Fibroblast of villous mesenchyme (primary cell): Measurements from ENCODE around the gene TCERG1L. TPM values are rescaled to one million over a fixed set of nuclear protein-coding genes. Genes with fewer than 3 reads are reported as not detected.

Experiments
- DNase-seq: peaks from one replicate; pipeline ENCODE4 v3.0.0-alpha.2; 2010; ENCODE audit warnings: low read depth
- H3K4me3 ChIP-seq: 2 replicates; pipeline ENCODE4 v1.5.1; 2011; ENCODE audit warnings: low read depth, mild to moderate bottlenecking, low read length
- total RNA-seq: library from RNA; depleted of rRNA; stranded (reverse); fragments of >200 nt; gene quantifications from 2 replicates; pipeline ENCODE4 v1.2.3, GENCODE V29; 2012
- TF ChIP-seq, protein P1 (sequence below): IDR thresholded peaks from 2 replicates; pipeline ENCODE4 v1.5.1; 2012; ENCODE audit warnings: low read depth, mild to moderate bottlenecking, low read length; ENCODE audit not compliant: insufficient read depth

Gene TCERG1L
- total RNA-seq, 1 donor = not detected

DNA sequence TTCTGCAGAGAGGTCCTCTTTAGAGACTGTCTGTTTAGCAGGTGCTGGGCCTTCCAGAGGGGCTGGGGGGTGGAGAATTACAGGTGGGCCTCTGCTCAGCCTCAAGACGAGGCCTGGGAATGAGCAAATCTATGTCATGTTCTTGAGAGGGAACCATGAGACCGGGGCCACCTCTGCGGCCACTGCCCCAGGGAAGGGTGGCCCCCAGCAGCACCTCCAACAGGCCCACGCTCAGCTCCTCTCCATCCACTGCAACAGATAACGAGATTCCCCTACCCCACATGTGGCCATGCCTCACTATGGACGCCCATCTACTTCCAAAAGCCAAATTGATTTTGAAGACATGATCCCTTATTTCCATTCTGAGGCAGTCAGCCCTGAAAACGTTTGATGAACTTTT, 176.9 kb downstream of the TCERG1L start:
- DNase-seq = no peak
- H3K4me3 ChIP-seq = no peak overlapping the region
- TF ChIP-seq, protein P1, sequence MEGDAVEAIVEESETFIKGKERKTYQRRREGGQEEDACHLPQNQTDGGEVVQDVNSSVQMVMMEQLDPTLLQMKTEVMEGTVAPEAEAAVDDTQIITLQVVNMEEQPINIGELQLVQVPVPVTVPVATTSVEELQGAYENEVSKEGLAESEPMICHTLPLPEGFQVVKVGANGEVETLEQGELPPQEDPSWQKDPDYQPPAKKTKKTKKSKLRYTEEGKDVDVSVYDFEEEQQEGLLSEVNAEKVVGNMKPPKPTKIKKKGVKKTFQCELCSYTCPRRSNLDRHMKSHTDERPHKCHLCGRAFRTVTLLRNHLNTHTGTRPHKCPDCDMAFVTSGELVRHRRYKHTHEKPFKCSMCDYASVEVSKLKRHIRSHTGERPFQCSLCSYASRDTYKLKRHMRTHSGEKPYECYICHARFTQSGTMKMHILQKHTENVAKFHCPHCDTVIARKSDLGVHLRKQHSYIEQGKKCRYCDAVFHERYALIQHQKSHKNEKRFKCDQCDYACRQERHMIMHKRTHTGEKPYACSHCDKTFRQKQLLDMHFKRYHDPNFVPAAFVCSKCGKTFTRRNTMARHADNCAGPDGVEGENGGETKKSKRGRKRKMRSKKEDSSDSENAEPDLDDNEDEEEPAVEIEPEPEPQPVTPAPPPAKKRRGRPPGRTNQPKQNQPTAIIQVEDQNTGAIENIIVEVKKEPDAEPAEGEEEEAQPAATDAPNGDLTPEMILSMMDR = no peak

DNA sequence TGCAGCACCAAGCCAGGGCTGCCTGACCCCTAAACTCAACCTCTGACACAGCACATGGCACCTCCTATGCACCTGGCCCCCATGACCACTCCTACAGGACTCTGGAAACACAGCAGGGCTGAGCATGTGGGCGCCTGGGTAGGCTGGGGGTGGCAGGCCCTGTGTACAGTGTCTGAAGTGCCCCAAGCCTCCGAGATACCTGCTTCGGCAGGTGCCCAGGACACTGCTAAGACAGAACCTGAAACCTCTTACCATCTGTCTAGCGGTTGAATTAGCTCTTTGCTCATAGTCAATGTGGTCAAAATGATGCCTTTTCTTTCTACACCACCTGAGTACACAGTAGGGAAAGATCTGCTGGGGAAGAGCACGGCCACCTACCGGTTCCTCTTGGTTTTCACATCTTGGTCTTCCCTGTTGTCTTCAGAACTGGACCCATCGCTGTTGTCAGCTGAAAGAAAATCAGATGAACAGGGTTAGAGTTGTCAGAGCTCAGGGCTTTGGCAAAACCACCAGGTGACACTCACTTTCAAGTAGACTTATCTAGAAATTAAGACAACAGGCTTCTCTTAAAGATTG, 177.4 kb downstream of the TCERG1L start:
- DNase-seq = no peak
- H3K4me3 ChIP-seq = no peak overlapping the region
- TF ChIP-seq, protein P1 = no peak

DNA sequence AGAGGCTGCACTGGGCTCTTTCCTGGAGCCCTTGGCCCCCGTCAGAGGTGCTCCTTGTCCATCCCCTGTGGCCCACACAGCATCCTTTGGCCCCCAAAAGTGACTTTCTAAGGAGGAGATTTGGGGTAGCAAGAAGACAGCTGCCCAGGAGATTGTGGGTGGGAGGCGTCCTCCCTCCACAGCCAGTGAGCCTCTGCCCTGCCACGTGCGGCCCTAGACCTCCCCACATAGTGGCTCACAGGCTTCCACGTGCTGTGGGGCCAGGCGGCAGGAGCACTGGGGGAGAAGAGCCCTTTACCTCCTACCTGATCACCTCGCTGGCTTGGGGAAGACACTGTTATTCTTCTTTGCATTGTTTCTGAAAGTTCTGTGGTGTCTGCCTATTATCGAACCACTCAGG, 178.8 kb downstream of the TCERG1L start:
- no peak overlapping the region for H3K4me3 ChIP-seq
- DNase-seq = no peak
- TF ChIP-seq, protein P1 = no peak

DNA sequence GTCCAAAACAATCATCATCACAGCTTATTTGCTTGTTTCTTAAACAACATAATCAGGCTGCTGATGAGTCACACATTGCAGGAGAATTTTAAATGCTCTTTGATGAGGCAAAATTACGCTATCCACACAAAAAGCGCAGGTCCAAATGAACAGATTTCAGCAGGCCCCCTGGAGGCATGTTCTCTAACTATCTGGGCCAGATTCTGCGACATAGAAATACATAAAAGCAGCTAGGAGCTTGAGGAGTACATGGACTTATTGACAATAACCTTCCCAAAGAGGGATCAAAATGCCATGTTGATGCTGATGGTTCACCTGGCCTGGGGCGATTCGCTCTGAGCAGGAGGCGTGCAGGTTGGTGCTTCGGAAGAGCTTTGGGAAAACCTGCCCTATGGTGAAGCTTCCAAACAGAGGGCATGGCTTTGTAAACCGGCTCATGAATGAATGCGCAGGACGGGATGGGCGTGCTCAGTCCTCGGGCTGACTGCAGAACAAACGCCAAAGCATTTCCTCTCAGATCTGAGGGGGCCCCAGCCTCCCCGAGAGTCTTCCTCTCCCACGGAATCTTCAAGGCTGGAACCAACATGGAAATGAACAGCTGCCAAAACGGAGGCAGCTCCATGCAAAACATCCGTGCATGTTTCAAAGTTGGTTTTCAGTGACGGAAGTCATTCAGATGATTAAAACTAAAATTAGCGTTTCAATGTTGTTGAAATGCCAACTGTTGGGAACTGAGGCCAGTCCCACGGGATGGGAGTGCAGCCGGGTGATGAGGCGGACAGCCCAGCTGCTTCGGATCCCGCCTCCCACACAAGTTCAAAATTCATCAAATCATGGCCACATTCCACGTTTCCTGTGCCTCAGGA, 179.6 kb downstream of the TCERG1L start:
- DNase-seq = no peak
- TF ChIP-seq, protein P1 = no peak
- H3K4me3 ChIP-seq = no peak overlapping the region

DNA sequence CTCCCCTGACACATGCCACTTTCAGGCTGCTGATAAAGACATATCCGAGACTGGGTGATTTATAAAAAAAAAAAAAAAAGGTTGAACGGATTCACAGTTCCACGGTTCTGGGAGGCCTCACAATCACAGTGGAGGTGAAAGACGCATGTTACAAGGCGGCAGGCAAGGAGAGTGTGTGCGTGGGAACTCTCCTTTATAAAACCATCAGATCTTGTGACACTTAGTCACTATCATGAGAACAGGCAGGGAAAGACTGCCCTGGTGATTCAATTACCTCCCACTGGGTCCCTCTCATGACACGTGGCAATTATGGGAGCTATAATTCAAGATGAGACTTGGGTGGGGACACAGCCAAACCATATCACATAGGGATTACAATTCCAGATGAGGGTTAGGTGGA, 181.5 kb downstream of the TCERG1L start:
- no peak overlapping the region for H3K4me3 ChIP-seq
- TF ChIP-seq, protein P1 = no peak
- DNase-seq = no peak

DNA sequence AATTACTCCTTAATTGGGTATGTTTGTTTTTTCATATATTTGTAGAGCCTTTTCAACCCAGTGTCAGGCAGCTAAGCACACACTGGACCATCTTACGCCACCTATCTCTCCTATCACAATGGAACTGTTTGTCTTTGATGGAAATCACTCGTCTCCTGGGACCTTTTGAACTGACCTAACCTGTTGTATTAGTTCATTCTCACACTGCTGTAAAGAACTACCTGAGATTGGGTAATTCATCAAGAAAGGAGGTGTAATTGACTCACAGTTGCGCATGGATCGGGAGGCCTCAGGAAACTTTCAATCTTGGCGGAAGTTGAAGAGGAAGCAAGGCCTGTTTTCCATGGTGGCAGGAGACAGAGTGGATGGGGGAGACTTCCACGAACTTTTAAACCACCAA, 182.0 kb downstream of the TCERG1L start:
- H3K4me3 ChIP-seq = no peak overlapping the region
- no peak for DNase-seq
- TF ChIP-seq, protein P1 = no peak
